ENCODE data around the gene MAPKBP1.
A peak's percentile ranks its signal among the peaks of the same experiment; 100 is the strongest.

MAPKBP1 gene

GRCh38 chr15:41806291-41807181, 32.3 kb downstream of the MAPKBP1 start:
- no peak for DNase-seq

GRCh38 chr15:41809121-41809520, 34.8 kb downstream of the MAPKBP1 start:
- no peak for DNase-seq

- no peak for DNase-seq
Measured at GRCh38 chr15:41809526-41810220, 35.4 kb downstream of the MAPKBP1 start.

DNA sequence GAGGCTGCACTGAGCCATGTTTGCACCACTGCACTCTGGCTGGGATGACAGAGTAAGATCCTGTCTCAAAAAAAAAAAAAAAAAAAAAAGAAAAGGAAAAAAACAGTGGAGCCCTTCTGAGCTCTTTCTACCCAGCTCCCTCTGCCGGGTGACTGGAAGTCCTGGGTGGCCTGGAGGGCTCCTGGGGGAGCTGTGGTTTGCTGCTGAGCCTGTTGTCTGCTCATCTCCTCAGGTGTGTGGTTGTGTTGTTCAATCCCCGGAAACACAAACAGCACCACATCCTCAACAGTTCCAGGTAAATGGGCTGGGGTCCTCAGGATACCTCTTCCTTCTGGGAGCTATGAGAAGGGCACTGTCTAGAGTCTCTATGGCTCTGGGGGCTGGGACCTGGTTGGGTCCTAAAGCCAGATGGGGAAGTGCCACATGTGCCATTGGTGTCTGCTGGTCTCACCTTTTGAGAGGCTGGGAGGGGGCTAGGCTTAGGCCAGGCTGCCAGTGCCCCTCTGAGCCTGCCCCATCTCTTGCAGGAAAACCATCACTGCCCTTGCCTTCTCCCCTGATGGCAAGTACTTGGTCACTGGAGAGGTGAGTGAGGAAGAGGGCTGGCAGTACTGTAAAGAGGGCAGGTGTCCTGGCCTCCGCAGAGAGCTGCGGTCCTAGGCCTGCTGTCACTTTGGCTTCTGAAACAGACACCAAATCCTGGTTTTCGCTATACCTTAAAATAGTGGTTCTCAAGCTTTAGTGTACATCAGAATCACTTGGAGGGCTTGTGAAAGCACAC, 36.6 kb downstream of the MAPKBP1 start:
- no peak for DNase-seq

GRCh38 chr15:41811432-41812195, 37.3 kb downstream of the MAPKBP1 start:
- peak; percentile 71 for DNase-seq

DNA sequence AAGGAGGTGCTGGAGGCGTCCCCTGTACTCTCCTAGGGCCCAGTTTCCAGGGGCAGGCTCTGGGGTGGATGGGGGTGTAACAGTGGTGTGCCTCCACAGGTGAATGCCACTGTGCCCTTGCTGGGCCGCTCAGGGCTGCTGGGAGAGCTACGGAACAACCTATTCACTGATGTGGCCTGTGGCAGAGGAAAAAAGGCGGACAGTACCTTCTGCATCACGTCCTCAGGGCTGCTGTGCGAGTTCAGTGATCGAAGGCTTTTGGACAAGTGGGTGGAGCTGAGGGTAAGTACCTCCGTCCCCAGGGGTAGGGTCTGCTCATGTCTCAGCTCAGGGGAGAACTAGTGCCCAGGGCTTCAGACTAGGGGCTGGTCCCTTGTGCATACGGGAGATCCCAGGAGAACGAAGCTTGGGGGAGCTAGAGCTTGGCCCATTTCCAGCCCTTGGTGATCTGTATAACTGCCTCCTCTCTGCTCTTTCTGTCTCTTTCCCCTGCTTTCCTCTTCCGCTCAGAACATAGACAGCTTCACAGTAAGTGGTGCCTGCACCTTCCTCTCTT, 38.6 kb downstream of the MAPKBP1 start:
- DNase-seq, result no peak

GRCh38 chr15:41813426-41813825, 39.1 kb downstream of the MAPKBP1 start:
- no peak for DNase-seq

- no peak for DNase-seq
Measured at GRCh38 chr15:41814534-41814933, 40.2 kb downstream of the MAPKBP1 start.

- DNase-seq, result no peak
Measured at GRCh38 chr15:41816788-41817187, 42.5 kb downstream of the MAPKBP1 start.

- DNase-seq, result no peak
Measured at GRCh38 chr15:41817327-41817726, 43.0 kb downstream of the MAPKBP1 start.

GRCh38 chr15:41817781-41818180, 43.5 kb downstream of the MAPKBP1 start:
- DNase-seq, result no peak

DNA sequence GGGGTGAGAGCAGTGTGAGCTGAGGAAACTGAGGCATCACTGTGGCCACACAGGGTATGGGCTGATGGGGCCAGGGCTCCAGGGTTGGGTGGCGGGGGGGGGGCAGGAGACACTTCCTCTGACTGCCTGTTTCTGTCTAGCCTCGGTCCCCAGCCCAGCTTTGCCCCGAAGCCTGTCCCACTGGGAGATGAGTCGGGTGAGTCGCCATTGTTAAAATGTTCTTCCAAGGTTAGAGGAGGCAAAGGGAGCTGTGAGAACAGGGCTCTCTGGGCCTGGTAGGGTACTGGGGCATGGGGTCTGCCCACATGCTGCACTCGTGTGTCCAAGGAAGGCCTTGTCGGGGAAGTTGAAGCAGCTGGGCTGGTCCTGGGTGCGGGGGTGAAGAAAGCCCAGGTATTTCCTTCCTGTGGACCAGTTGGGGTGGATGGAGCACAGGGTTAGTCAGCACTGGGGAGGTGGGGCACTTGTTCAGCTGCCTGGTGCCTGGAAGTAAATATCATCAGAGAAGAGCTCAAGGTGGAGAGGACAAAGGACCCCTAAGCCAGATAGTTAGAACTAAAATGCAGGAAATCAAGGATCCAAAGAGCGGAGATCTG, 45.3 kb downstream of the MAPKBP1 start:
- DNase-seq, result no peak

GRCh38 chr15:41820791-41821423, 46.6 kb downstream of the MAPKBP1 start:
- DNase-seq, result no peak

DNA sequence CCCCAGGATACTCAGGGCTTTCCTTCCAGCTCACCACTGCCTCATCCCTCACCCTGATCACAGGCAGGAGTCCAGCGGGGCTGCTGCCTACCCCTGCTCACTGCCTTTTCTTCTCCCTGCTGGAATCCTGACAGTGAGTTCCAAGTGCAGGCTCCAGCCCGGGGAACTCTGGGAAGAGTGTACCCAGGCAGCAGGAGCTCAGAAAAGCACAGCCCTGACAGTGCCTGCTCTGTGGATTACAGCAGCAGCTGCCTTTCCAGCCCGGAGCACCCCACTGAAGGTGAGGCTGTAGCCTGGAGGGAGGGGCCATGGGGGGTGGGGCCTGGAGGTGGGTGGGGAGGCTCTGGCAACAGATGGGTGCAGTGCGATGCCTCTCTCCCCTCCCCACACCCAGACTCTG, 47.5 kb downstream of the MAPKBP1 start:
- no peak for DNase-seq

DNA sequence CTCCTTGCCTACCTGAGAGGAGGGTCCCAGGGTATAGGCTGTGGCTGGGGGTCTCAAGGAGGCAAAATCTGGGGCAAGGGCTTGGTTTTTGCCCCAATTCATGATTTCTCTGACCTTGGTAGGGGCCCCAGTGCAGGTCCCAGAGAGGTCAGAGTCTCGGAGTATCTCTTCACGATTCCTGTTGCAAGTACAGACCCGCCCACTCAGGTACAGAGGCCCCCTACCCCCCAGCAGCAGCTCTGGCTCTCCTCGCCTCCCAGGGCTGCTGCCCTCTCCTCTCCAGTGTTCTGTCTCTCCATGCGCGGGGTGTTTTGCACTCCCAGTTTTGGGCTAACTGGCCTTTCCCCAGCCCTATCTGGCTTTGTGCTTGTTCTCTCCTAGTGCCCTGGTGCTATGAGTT, 48.2 kb downstream of the MAPKBP1 start:
- DNase-seq, result no peak

DNA sequence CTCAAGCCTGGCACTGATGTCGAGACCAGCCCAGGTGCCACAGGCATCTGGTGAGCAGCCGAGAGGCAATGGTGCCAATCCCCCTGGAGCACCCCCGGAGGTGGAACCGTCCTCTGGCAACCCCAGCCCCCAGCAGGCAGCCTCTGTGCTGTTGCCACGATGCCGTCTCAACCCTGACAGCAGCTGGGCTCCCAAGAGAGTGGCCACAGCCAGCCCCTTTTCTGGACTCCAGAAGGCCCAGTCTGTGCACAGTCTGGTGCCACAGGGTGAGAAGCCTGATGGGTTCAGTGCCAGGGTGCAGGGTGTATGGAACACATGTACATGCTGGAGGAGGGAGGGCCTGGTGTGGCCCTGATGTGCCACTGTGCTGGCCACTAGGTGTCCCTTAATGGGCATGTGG, 48.7 kb downstream of the MAPKBP1 start:
- no peak for DNase-seq

- no peak for DNase-seq
Measured at GRCh38 chr15:41823502-41823901, 49.2 kb downstream of the MAPKBP1 start.

DNA sequence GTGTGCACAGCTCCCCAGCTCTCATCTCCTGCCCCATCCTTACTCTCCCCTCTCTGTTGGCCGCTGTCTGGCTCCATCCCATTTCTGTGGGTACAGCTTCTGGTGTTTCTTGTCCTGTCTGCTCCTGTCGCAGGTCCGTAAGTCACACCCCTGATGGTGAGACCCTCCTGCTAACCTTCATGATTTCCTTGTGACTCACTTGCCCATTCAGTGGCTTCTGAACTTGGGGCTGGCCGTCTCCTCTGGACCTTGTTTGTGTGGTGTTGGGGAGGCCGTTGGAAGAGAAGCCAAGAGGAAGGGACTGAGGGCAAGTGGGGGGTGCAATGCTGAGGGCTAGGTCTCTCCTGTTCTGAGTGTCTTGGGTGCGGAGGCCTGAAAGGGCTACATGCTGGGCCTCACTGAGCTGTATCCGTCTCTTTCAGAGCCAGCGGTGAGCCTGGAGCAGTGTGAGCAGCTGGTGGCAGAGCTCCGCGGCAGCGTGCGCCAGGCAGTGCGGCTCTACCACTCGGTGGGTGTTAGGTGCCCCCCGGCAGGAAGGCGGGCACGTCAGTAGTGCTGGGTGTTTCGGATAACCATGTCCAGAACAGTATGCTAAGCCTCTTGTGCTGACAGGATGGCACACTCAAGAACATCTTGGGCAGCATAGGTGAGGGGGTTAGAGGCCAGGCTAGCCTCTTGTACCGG, 49.9 kb downstream of the MAPKBP1 start:
- DNase-seq, result no peak

DNA sequence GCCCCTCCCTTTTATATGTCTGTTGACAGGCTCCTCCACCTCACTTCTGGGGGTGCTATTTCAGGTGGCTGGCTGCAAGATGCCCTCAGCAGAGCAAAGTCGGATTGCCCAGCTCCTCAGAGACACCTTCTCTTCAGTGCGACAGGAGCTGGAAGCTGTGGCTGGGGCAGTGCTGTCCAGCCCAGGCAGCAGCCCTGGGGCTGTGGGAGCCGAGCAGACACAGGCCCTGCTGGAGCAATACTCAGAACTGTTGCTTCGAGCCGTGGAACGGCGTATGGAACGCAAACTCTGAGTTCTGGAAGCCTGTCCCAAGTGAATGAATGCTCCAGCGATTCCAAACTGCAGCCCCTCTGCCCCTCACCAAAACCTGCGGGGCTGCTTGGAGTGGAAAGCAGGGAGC, 50.9 kb downstream of the MAPKBP1 start:
- no peak for DNase-seq

GRCh38 chr15:41825572-41826535, 51.6 kb downstream of the MAPKBP1 start:
- DNase-seq, result no peak

Measured in stimulated activated CD4-positive, alpha-beta T cell treated with anti-CD3 and anti-CD28 coated beads, Interleukin-12 subunit alpha, Interleukin-12 subunit beta, amount 100 ng/mL, for 4 hours (primary cell).